Endothelial cell of umbilical vein (primary cell): Measurements from ENCODE around the gene SETD3.

Source experiments
- GATA2 ChIP-seq: IDR thresholded peaks from 2 replicates; pipeline ENCODE4 v1.7.0; 2011; ENCODE audit warnings: low read depth, mild to moderate bottlenecking, moderate library complexity, mixed read lengths, low read length; ENCODE audit not compliant: insufficient read length, insufficient read depth
- JUN ChIP-seq: IDR thresholded peaks from 2 replicates; pipeline ENCODE4 v1.6.1; 2011; ENCODE audit warnings: borderline replicate concordance, low read depth; ENCODE audit not compliant: insufficient read length, insufficient read depth
- MAX ChIP-seq: IDR thresholded peaks from 2 replicates; pipeline ENCODE4 v1.6.1; 2011; ENCODE audit not compliant: insufficient read depth, insufficient read length
- POLR2AphosphoS5 ChIP-seq: IDR thresholded peaks from 2 replicates; pipeline ENCODE4 v1.6.1; 2012; ENCODE audit warnings: low read depth, mild to moderate bottlenecking, control low read depth, low read length, moderate library complexity; ENCODE audit not compliant: insufficient read depth
- TF ChIP-seq, protein P1 (sequence below), 2 donors: IDR thresholded peaks; 1 replicate in 1 of 2; 2 replicates in 1 of 2; pipeline ENCODE4 v1.5.1; 2011; ENCODE audit warnings: low read length in 2 of 2, mild to moderate bottlenecking in 2 of 2, moderate library complexity in 2 of 2, control low read depth in 1 of 2, inconsistent platforms in 1 of 2, low read depth in 1 of 2; ENCODE audit not compliant: insufficient read depth in 1 of 2; ENCODE audit errors: extremely low read depth in 1 of 2

GRCh38 chr14:99380402-99380801 lies 100.3 kb downstream of the SETD3 start:
- TF ChIP-seq POLR2AphosphoS5 (no peak), GATA2 (no peak), JUN (no peak), MAX (no peak)
- TF ChIP-seq, protein P1, sequence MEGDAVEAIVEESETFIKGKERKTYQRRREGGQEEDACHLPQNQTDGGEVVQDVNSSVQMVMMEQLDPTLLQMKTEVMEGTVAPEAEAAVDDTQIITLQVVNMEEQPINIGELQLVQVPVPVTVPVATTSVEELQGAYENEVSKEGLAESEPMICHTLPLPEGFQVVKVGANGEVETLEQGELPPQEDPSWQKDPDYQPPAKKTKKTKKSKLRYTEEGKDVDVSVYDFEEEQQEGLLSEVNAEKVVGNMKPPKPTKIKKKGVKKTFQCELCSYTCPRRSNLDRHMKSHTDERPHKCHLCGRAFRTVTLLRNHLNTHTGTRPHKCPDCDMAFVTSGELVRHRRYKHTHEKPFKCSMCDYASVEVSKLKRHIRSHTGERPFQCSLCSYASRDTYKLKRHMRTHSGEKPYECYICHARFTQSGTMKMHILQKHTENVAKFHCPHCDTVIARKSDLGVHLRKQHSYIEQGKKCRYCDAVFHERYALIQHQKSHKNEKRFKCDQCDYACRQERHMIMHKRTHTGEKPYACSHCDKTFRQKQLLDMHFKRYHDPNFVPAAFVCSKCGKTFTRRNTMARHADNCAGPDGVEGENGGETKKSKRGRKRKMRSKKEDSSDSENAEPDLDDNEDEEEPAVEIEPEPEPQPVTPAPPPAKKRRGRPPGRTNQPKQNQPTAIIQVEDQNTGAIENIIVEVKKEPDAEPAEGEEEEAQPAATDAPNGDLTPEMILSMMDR (IDR thresholded peaks at IDR 0.05; ENCODE audit: extremely low read depth in 1 of 2, insufficient read depth in 1 of 2, low read depth in 1 of 2, low read length in 2 of 2), result no peak
